HCT116 (cell line): ENCODE data around the gene PAGR1. TPM values are rescaled to one million over a fixed set of nuclear protein-coding genes. Genes with fewer than 3 reads are reported as not detected.
"Not testable (repeated sequence)": the region's sequence is repeated elsewhere in the genome, so short reads cannot be mapped to it uniquely, and the experiment has no call there.

Experiments used
- ATAC-seq: fragments of 200-7000 bp; cut with Tn5 transposase; 2 replicates; pipeline ENCODE4 v1.9.1; 2020; ENCODE audit warnings: mild to moderate bottlenecking, moderate library complexity
- BruUV-seq: library from RNA; stranded (reverse); fragments of 400-500 nt; replicated peaks from 2 replicates; lab custom pipeline; 2021; lab: Mats Ljungman, UMichigan
- CTCF ChIA-PET: fragments of 300-600 bp; sonication (Branson Sonifier 250); formaldehyde crosslinking; loops from one replicate; lab custom pipeline; 2021; ENCODE audit warnings: antibody characterized with exemption; lab: Charles Lee
- POLR2A ChIA-PET: fragments of 300-600, 350-600 bp; sonication (Branson Sonifier 250); formaldehyde crosslinking; loops from one replicate; lab custom pipeline; 2021; ENCODE audit warnings: antibody characterized with exemption; lab: Charles Lee
- RAD21 ChIA-PET, 2 experiments: fragments of 300-600 bp; sonication (Branson Sonifier 250); formaldehyde crosslinking; loops; one replicate each; lab custom pipeline; 2023; ENCODE audit warnings: low total read pairs in 2 of 2; ENCODE audit not compliant: uncharacterized antibody in 2 of 2, unreplicated experiment in 2 of 2, low non-redundant PET in 1 of 2; lab: Charles Lee
- DNase-seq: peaks from one replicate; pipeline ENCODE4 v3.0.0-alpha.2; 2010; ENCODE audit warnings: low read depth, low spot score
- H2AFZ ChIP-seq: fragments of 200-600 bp; shearing (Covaris generic), sonication (generic); 2 replicates; pipeline ENCODE4 v1.6.1; 2017; ENCODE audit warnings: low read depth, mixed run types, mixed read lengths, antibody characterized with exemption, low read length; ENCODE audit not compliant: poor library complexity, severe bottlenecking
- H3K27ac ChIP-seq: 2 replicates; pipeline ENCODE4 v1.5.1; 2012; ENCODE audit warnings: low read depth, low read length
- H3K27me3 ChIP-seq: fragments of 200-600 bp; sonication (generic); 2 replicates; pipeline ENCODE4 v1.6.1; 2016; ENCODE audit warnings: mixed run types, low read length, mixed read lengths; ENCODE audit not compliant: insufficient read depth
- H3K36me3 ChIP-seq, 2 experiments: fragments of 200-500 bp in 1 of 2; fragments of 200-600 bp in 1 of 2; sonication (Bioruptor generic) in 1 of 2; sonication (generic) in 1 of 2; 2 replicates each; pipeline versions ENCODE4 v1.5.1 to v1.6.1; 2014 to 2016; ENCODE audit warnings: low read length in 2 of 2, inconsistent platforms in 1 of 2, mixed read lengths in 1 of 2, mixed run types in 1 of 2; ENCODE audit not compliant: insufficient read depth in 2 of 2, control insufficient read depth in 1 of 2
- H3K4me1 ChIP-seq, 2 experiments: fragments of 200-600 bp in 1 of 2; sonication (generic) in 1 of 2; 2 replicates each; pipeline versions ENCODE4 v1.5.1 to v1.6.1; 2012 to 2017; ENCODE audit warnings: low read length in 2 of 2, inconsistent platforms in 1 of 2, mild to moderate bottlenecking in 1 of 2, mixed read lengths in 1 of 2, mixed run types in 1 of 2, moderate library complexity in 1 of 2; ENCODE audit not compliant: insufficient read depth in 2 of 2, control insufficient read depth in 1 of 2
- H3K4me2 ChIP-seq: fragments of 200-600 bp; sonication (generic); 2 replicates; pipeline ENCODE4 v1.6.1; 2017; ENCODE audit warnings: mixed run types, low read length, mixed read lengths
- H3K4me3 ChIP-seq, 2 experiments: fragments of 200-600 bp in 1 of 2; sonication (generic) in 1 of 2; replicated peaks in 1 of 2; 2 replicates each; pipeline ENCODE4 v1.5.1; 2011 to 2016; ENCODE audit warnings: low read length in 2 of 2, control low read depth in 1 of 2, low read depth in 1 of 2, mild to moderate bottlenecking in 1 of 2, mixed read lengths in 1 of 2, mixed run types in 1 of 2
- H3K79me2 ChIP-seq: fragments of 200-600 bp; sonication (generic); 2 replicates; pipeline ENCODE4 v1.6.1; 2017; ENCODE audit warnings: mild to moderate bottlenecking, mixed run types, low read length, moderate library complexity, mixed read lengths; ENCODE audit not compliant: insufficient read depth
- H3K9ac ChIP-seq: fragments of 200-600 bp; sonication (generic); 2 replicates; pipeline ENCODE4 v1.6.1; 2016; ENCODE audit warnings: low read length, mixed read lengths
- H3K9me2 ChIP-seq: fragments of 200-600 bp; sonication (generic), shearing (Covaris generic); 2 replicates; pipeline ENCODE4 v1.6.1; 2017; ENCODE audit warnings: mixed run types, mild to moderate bottlenecking, moderate library complexity; ENCODE audit not compliant: insufficient read depth
- H3K9me3 ChIP-seq, 2 experiments: fragments of 200-500 bp in 1 of 2; fragments of 200-600 bp in 1 of 2; sonication (Bioruptor generic) in 1 of 2; sonication (generic) in 1 of 2; 2 replicates each; pipeline ENCODE4 v1.6.1; 2014 to 2017; ENCODE audit warnings: low read length in 2 of 2, mixed read lengths in 2 of 2, inconsistent platforms in 1 of 2, low read depth in 1 of 2, mild to moderate bottlenecking in 1 of 2, mixed run types in 1 of 2, moderate library complexity in 1 of 2; ENCODE audit not compliant: control insufficient read depth in 1 of 2, insufficient read depth in 1 of 2
- H4K20me1 ChIP-seq: fragments of 200-600 bp; sonication (generic), shearing (Covaris generic); 2 replicates; pipeline ENCODE4 v1.6.1; 2017; ENCODE audit warnings: mixed run types, mild to moderate bottlenecking, moderate library complexity; ENCODE audit not compliant: insufficient read depth
- CBX3 ChIP-seq: IDR thresholded peaks from 2 replicates; pipeline ENCODE4 v1.6.1; 2012; ENCODE audit warnings: low read depth
- EZH2 ChIP-seq: fragments of 200-600 bp; sonication (generic); IDR thresholded peaks from 2 replicates; pipeline ENCODE4 v1.6.1; 2017; ENCODE audit warnings: antibody characterized with exemption, mixed run types
- EZH2phosphoT487 ChIP-seq: fragments of 200-600 bp; IDR thresholded peaks from 2 replicates; pipeline ENCODE4 v1.6.1; 2018; ENCODE audit warnings: antibody characterized with exemption, borderline replicate concordance
- YY1 ChIP-seq: IDR thresholded peaks from 2 replicates; pipeline ENCODE4 v1.6.1; 2011; ENCODE audit warnings: low read length, low read depth, moderate library complexity, mild to moderate bottlenecking; ENCODE audit not compliant: insufficient replicate concordance; ENCODE audit errors: extremely low read depth
- intact Hi-C: fragments of 100-400 bp; cut with micrococcal nuclease; formaldehyde crosslinking; loops from 2 replicates; pipeline ENCODE4 v1.10.0; 2022
- total RNA-seq: library from RNA; stranded (reverse); gene quantifications from one replicate; pipeline ENCODE4 v1.2.1, GENCODE V29; 2021; ENCODE audit not compliant: unreplicated experiment

Gene PAGR1
- total RNA-seq, 1 experiment from 2014 or later = 28.9 TPM

GRCh38 chr16:29830774-29831173 lies 14.8 kb downstream of the PAGR1 start:
- no peaks in the 10 kb centered on the region for H4K20me1 ChIP-seq
- ChIA-PET CTCF (no interaction called here), POLR2A (no interaction called here)
- H3K9ac ChIP-seq = no peak overlapping the region
- H3K9me3 ChIP-seq = no peaks in the 10 kb centered on the region
- H3K9me2 ChIP-seq = no peaks in the 10 kb centered on the region
- H3K4me1 ChIP-seq = peaks cover 28 to 50% of the 10 kb centered on the region in 2 experiments
- H3K27ac ChIP-seq = no peak overlapping the region
- TF ChIP-seq YY1 (no peak), CBX3 (no peak), EZH2phosphoT487 (no peak)
- TF ChIP-seq, all 23 proteins: peak for 0
- Histone ChIP-seq H3K4me2 (no peak overlapping the region), H3K79me2 (no peaks in the 10 kb centered on the region; the same call in 1 of the 2 replicates), H2AFZ (no peak overlapping the region), H3K27me3 (no peaks in the 10 kb centered on the region), H3K36me3 (peaks cover 2 to 4% of the 10 kb centered on the region in 2 experiments; a peak in 2 of 4 replicates), H3K4me3 (no peak overlapping the region)
- RAD21 ChIA-PET = no interaction called here
- no peak for DNase-seq
- BruUV-seq = no TSS peak
- intact Hi-C loops = no loop called here
- ATAC-seq = no peak

GRCh38 chr16:29831490-29831889 lies 15.5 kb downstream of the PAGR1 start:
- Histone ChIP-seq H3K4me3 (no peak overlapping the region), H3K9me3 (no peaks in the 10 kb centered on the region), H4K20me1 (no peaks in the 10 kb centered on the region), H2AFZ (no peak overlapping the region), H3K4me1 (peaks cover 21 to 45% of the 10 kb centered on the region in 2 experiments), H3K79me2 (no peaks in the 10 kb centered on the region; the same call in 1 of the 2 replicates)
- no peak for ATAC-seq
- ChIA-PET CTCF (no interaction called here), RAD21 (no interaction called here), POLR2A (no interaction called here)
- TF ChIP-seq EZH2 = no peak
- TF ChIP-seq, all 23 proteins: peak for 0
- H3K27me3 ChIP-seq = no peaks in the 10 kb centered on the region
- H3K9ac ChIP-seq = no peak overlapping the region
- no peaks in the 10 kb centered on the region for H3K9me2 ChIP-seq
- no peak overlapping the region for H3K27ac ChIP-seq
- no peak for DNase-seq
- no TSS peak for BruUV-seq
- no peak overlapping the region for H3K4me2 ChIP-seq
- intact Hi-C loops = no loop called here
- peaks cover 2 to 5% of the 10 kb centered on the region in 2 experiments; a peak in 2 of 4 replicates for H3K36me3 ChIP-seq

GRCh38 chr16:29833219-29833618 lies 17.3 kb downstream of the PAGR1 start:
- H2AFZ ChIP-seq, BruUV-seq, H3K9me2 ChIP-seq, H3K4me3 ChIP-seq, H3K9me3 ChIP-seq, POLR2A ChIA-PET, ATAC-seq, H4K20me1 ChIP-seq, RAD21 ChIA-PET, H3K36me3 ChIP-seq, H3K79me2 ChIP-seq, H3K4me2 ChIP-seq, H3K27me3 ChIP-seq, H3K27ac ChIP-seq, DNase-seq, intact Hi-C loops, H3K9ac ChIP-seq: not testable (repeated sequence)
- CTCF ChIA-PET = interaction anchor here (1.2 kb wide), 1 partner anchor 15 kb away, joined by 4 read pairs; no protein-coding TSS in a partner anchor
- H3K4me1 ChIP-seq = peaks cover 14 to 28% of the 10 kb centered on the region in 2 experiments
